Measurements from ENCODE around the gene GSTM2.

GRCh38 chr1:109697066-109697465 lies 29.2 kb downstream of the GSTM2 start:
- no peak for TF ChIP-seq CTCF (conservative IDR thresholded peaks at IDR 0.05; ENCODE audit: low read length)
- no peak for TF ChIP-seq EZH2phosphoT487 (IDR thresholded peaks at IDR 0.05; ENCODE audit: borderline replicate concordance)

Data from Loucy (cell line).